ENCODE results near the gene SRL. TPM values are rescaled to one million over a fixed set of nuclear protein-coding genes. Genes with fewer than 3 reads are reported as not detected.

Gene SRL
- polyA plus RNA-seq, 1 of the 3 experiments (the other 2 are of a cell fraction) = not detected

DNA sequence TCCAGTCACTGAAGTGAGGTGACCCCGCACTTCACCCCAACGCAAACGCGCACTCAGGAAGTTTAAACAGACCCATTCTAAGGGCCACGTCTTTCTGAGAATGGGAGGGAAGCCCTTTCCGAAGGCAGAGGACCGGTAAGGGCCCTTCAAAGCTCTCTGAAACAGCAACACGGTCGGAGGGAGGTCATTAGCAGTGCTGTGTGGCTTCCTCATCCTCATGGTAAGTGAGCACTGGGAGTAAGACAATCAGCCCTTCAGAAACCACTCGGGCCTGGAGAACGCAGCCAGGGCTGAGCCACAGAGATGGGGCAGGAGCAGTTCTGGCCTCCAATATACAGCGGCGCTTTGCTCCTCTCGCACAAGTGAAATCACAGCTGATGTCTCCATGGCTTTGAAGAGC is 23.7 kb downstream of the SRL start:
- Histone ChIP-seq H3K79me2 (ENCODE audit: insufficient read depth) (no peaks in the 10 kb centered on the region), H3F3A (replicated peaks; ENCODE audit: insufficient read depth) (no peaks in the 10 kb centered on the region), H3K9ac (no peak overlapping the region), H3K36me3 (replicated peaks in 1 of 2; ENCODE audit: control insufficient read depth in 1 of 2, insufficient read depth in 2 of 2, low read length in 1 of 2) (no peaks in the 10 kb centered on the region), H3K9me2 (no peaks in the 10 kb centered on the region), H3K9me3 (no peaks in the 10 kb centered on the region), H3K27me3 (ENCODE audit: insufficient read depth) (no peaks in the 10 kb centered on the region), H4K20me1 (ENCODE audit: insufficient read depth) (no peaks in the 10 kb centered on the region), H3K4me2 (no peak overlapping the region), H2AFZ (ENCODE audit: low read depth) (no peak overlapping the region), H3K27ac (ENCODE audit: low read depth in 2 of 2, low read length in 1 of 2) (no peak overlapping the region), H3K4me1 (ENCODE audit: control insufficient read depth in 1 of 2, insufficient read depth in 2 of 2, low read depth in 1 of 2, low read length in 1 of 2) (peaks cover 8 to 10% of the 10 kb centered on the region in 2 experiments; a peak in 2 of 4 replicates), H3K4me3 (ENCODE audit: low read depth in 2 of 2, low read length in 1 of 2) (no peak overlapping the region)
- 95% methylated on average over 14 of the region's 14 CpGs for WGBS (ENCODE audit: low lambda C conversion rate)
- POLR2A ChIA-PET = interaction anchor here (2.0 kb wide), 1 partner anchor 35 kb away, joined by 6 read pairs; no protein-coding TSS in a partner anchor
- TF ChIP-seq EZH2phosphoT487 (IDR thresholded peaks at IDR 0.05; ENCODE audit: borderline replicate concordance, low read depth) (no peak), MXI1 (IDR thresholded peaks at IDR 0.05; ENCODE audit: low read depth, low read length) (no peak), RFX5 (IDR thresholded peaks at IDR 0.05; ENCODE audit: low read length) (no peak), GATA2 (CRISPR knock-in tag; IDR thresholded peaks at IDR 0.05) (no peak), POLR2AphosphoS5 (IDR thresholded peaks at IDR 0.05; ENCODE audit: low read depth, low read length) (no peak), CHD2 (IDR thresholded peaks at IDR 0.05; ENCODE audit: low read length, partially characterized antibody) (no peak), ELF1 (IDR thresholded peaks at IDR 0.05) (no peak), TCF12 (IDR thresholded peaks at IDR 0.05) (no peak), MEF2A (IDR thresholded peaks at IDR 0.05; ENCODE audit: borderline replicate concordance, low read depth) (no peak)
- no peak for DNase-seq
- CTCF ChIA-PET = interaction anchor here (0.9 to 2.8 kb wide), 4 partner anchors 18 to 235 kb away, joined by 4 to 14 read pairs (median 6); no protein-coding TSS in a partner anchor

DNA sequence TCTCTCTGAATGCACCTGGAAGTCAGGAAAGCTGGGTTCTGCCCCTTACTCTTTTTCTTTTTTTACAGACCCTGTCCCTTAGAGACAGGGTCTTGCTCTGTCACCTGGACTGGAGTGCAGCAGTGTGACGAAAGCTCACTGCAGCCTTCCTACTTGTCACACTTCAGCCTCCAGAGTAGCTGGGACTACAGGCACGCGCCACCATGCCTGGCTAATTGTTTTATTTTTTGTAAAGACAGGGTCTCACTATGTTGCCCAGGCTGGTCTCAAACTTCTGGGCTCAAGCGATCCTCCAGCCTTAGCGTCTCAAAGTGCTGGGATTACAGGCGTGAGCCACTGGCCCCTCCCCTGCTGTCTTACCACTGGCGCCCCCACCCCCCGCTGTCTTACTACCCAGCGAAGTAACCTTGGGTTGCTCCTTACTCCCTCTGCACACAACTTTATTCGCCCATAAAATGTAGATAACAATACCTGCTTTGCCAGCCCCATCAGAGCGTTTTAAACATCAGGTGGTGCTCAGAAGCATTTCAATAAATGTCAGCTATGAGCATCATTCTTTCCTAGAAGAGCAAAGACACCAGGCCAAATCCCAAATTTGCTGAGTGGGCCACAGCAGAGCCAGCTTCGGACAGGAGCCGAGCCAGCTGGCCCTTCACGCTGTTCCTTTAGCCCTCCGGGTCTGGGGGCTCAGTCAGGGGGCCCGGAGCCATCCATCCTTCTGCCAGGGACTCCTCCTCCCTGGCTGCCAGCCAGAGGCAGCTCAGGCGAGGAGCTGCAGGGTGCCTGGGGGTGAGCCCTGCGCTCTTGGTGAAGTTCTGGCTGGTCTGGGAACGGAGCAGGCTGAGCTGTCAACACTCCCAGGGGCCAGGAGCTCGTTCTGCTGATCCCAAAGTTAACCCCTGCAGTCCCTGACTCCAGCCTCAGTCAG is 24.4 kb downstream of the SRL start:
- H2AFZ ChIP-seq (ENCODE audit: low read depth) = no peak overlapping the region
- H3K79me2 ChIP-seq (ENCODE audit: insufficient read depth) = no peaks in the 10 kb centered on the region
- ChIA-PET POLR2A (interaction anchor here (2.0 kb wide), 1 partner anchor 36 kb away, joined by 6 read pairs; no protein-coding TSS in a partner anchor), CTCF (interaction anchor here (0.9 to 2.8 kb wide), 4 partner anchors 17 to 234 kb away, joined by 4 to 14 read pairs (median 6); no protein-coding TSS in a partner anchor)
- H3K9me3 ChIP-seq = no peaks in the 10 kb centered on the region
- H3K27me3 ChIP-seq (ENCODE audit: insufficient read depth) = no peaks in the 10 kb centered on the region
- H3K36me3 ChIP-seq (replicated peaks in 1 of 2; ENCODE audit: control insufficient read depth in 1 of 2, insufficient read depth in 2 of 2, low read length in 1 of 2) = no peaks in the 10 kb centered on the region
- peak; percentile 77 for DNase-seq
- 82% methylated on average over 12 of the region's 20 CpGs for WGBS (ENCODE audit: low lambda C conversion rate)
- peaks cover 8 to 10% of the 10 kb centered on the region in 2 experiments; a peak in 2 of 4 replicates for H3K4me1 ChIP-seq (ENCODE audit: control insufficient read depth in 1 of 2, insufficient read depth in 2 of 2, low read depth in 1 of 2, low read length in 1 of 2)
- no peak overlapping the region for H3K4me3 ChIP-seq (ENCODE audit: low read depth in 2 of 2, low read length in 1 of 2)
- no peaks in the 10 kb centered on the region for H3F3A ChIP-seq (replicated peaks; ENCODE audit: insufficient read depth)
- no peak overlapping the region for H3K4me2 ChIP-seq
- no peaks in the 10 kb centered on the region for H3K9me2 ChIP-seq
- TF ChIP-seq EZH2phosphoT487 (IDR thresholded peaks at IDR 0.05; ENCODE audit: borderline replicate concordance, low read depth) = no peak
- TF ChIP-seq TAF1 (IDR thresholded peaks at IDR 0.05; ENCODE audit: borderline replicate concordance, low read depth, low read length) = no peak
- no peak for TF ChIP-seq POLR2AphosphoS5 (IDR thresholded peaks at IDR 0.05; ENCODE audit: low read depth, low read length)
- no peak for TF ChIP-seq RAD21 (IDR thresholded peaks at IDR 0.05; ENCODE audit: low read length)
- no peak for TF ChIP-seq MEF2A (IDR thresholded peaks at IDR 0.05; ENCODE audit: borderline replicate concordance, low read depth)
- no peak for TF ChIP-seq EP300 (IDR thresholded peaks at IDR 0.05; ENCODE audit: borderline replicate concordance in 1 of 2, low read depth in 1 of 2, low read length in 1 of 2)
- no peak for TF ChIP-seq TCF12 (IDR thresholded peaks at IDR 0.05)
- TF ChIP-seq MXI1 (IDR thresholded peaks at IDR 0.05; ENCODE audit: low read depth, low read length) = no peak
- no peak for TF ChIP-seq FOXJ3 (CRISPR knock-in tag; IDR thresholded peaks at IDR 0.05)
- TF ChIP-seq RFX5 (IDR thresholded peaks at IDR 0.05; ENCODE audit: low read length) = no peak
- no peak for TF ChIP-seq SMC3 (IDR thresholded peaks at IDR 0.05; ENCODE audit: low read depth, low read length)
- TF ChIP-seq GABPA (IDR thresholded peaks at IDR 0.05; ENCODE audit: low read depth) = no peak
- no peak for TF ChIP-seq JUND (IDR thresholded peaks at IDR 0.05)
- TF ChIP-seq, protein P1, sequence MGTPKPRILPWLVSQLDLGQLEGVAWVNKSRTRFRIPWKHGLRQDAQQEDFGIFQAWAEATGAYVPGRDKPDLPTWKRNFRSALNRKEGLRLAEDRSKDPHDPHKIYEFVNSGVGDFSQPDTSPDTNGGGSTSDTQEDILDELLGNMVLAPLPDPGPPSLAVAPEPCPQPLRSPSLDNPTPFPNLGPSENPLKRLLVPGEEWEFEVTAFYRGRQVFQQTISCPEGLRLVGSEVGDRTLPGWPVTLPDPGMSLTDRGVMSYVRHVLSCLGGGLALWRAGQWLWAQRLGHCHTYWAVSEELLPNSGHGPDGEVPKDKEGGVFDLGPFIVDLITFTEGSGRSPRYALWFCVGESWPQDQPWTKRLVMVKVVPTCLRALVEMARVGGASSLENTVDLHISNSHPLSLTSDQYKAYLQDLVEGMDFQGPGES (IDR thresholded peaks at IDR 0.05; ENCODE audit: low read depth, low read length) = no peak
- H4K20me1 ChIP-seq (ENCODE audit: insufficient read depth) = no peaks in the 10 kb centered on the region
- H3K9ac ChIP-seq = no peak overlapping the region
- no peak overlapping the region for H3K27ac ChIP-seq (ENCODE audit: low read depth in 2 of 2, low read length in 1 of 2)
